Measurements from ENCODE around the gene MIB2.

DNA sequence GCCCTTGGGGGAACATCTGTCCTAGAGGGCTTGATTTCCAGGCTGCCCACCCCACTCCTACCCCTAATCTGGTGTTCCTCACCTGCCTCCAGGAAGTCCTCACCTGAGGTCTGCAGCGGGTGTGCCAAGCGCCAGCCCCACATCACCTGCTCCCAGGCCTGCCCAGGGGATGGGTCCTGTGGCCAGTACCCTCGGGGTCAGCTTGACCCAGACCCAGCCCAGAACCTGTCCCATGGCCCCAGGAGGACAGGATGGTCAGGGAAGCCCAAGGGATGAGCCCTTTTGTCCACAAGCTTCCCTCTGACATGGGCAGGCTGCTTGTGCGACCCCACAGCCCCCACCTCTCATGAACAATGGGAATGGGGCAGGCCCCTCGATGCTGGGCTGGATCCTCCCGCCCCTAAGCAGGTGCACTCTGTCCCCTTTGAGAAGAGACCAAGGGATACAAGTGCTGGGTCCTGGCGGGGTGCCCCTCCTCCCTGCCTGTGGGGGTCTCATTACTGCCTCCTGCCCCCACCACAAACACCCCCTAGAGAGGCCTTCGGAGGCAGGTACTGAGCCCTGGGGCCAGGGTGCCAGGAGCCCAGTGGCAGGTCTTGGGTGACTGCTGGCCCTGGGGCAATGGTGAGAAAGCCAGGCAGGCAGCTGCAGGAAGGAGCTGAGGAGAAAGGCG is 3.2 kb downstream of the MIB2 start:
- TF ChIP-seq POLR2AphosphoS5 (IDR thresholded peaks at IDR 0.05; ENCODE audit: borderline replicate concordance, low read depth, low read length) (no peak), EZH2 (IDR thresholded peaks at IDR 0.05) (no peak)
